ENCODE data around the gene DNAH12. TPM values are rescaled to one million over a fixed set of nuclear protein-coding genes. Genes with fewer than 3 reads are reported as not detected.

Gene DNAH12
- total and polyA plus RNA-seq, 10 of the 15 experiments (the other 5 are each of a cell fraction or from before 2014, with no cell fraction given) = under 0.01 to 0.35 (median 0.08) TPM

GRCh38 chr3:57484563-57484962 is 59.6 kb downstream of the DNAH12 start:
- Histone ChIP-seq H3K9me3 (replicated peaks; ENCODE audit: control insufficient read depth, insufficient read depth, low read length) (no peaks in the 10 kb centered on the region), H3K4me3 (no peak overlapping the region), H2AFZ (ENCODE audit: control insufficient read depth, low read depth, low read length) (no peak overlapping the region), H3K36me3 (ENCODE audit: control insufficient read depth in 2 of 2, insufficient read depth in 2 of 2, low read length in 1 of 2) (no peaks in the 10 kb centered on the region), H3K9ac (ENCODE audit: control insufficient read depth, insufficient read depth, low read length) (no peak overlapping the region), H3K79me2 (ENCODE audit: control insufficient read depth, insufficient read depth, low read length) (no peaks in the 10 kb centered on the region), H3K4me1 (ENCODE audit: control insufficient read depth, insufficient read depth, low read length) (no peaks in the 10 kb centered on the region), H3K27ac (ENCODE audit: control insufficient read depth, insufficient read depth) (no peak overlapping the region), H3K4me2 (ENCODE audit: control insufficient read depth, insufficient read depth) (no peak overlapping the region), H4K20me1 (ENCODE audit: control insufficient read depth, insufficient read depth) (no peaks in the 10 kb centered on the region), H3K27me3 (replicated peaks in 1 of 2; ENCODE audit: control insufficient read depth in 2 of 2, insufficient read depth in 2 of 2, low read length in 1 of 2) (no peaks in the 10 kb centered on the region)
- ChIA-PET CTCF (no interaction called here), SMC1A (ENCODE audit: uncharacterized antibody, unreplicated experiment) (no interaction called here), RAD21 (ENCODE audit: unreplicated experiment) (no interaction called here), POLR2A (no interaction called here)
- intact Hi-C loops (cut with micrococcal nuclease; ENCODE audit: unreplicated experiment) = no loop called here
- BruUV-seq (replicated peaks) = no TSS peak
- DNase-seq (ENCODE audit: low read depth, low spot score) = no peak
- TF ChIP-seq SREBF2 (IDR thresholded peaks at IDR 0.05; ENCODE audit: low read length) (no peak), SPI1 (IDR thresholded peaks at IDR 0.05; ENCODE audit: borderline replicate concordance, insufficient read depth, low read depth, low read length) (no peak), NFYB (IDR thresholded peaks at IDR 0.05; ENCODE audit: insufficient read depth, low read depth, low read length) (no peak), BRCA1 (IDR thresholded peaks at IDR 0.05; ENCODE audit: low read depth, low read length) (no peak), NFXL1 (IDR thresholded peaks at IDR 0.05; ENCODE audit: borderline replicate concordance) (no peak), POLR2A (IDR thresholded peaks at IDR 0.05; ENCODE audit: low read depth, low read length) (no peak), NFIC (IDR thresholded peaks at IDR 0.05; ENCODE audit: low read depth, low read length) (no peak), ASH2L (IDR thresholded peaks at IDR 0.05; ENCODE audit: borderline replicate concordance, low read depth) (no peak), MYC (IDR thresholded peaks at IDR 0.05; ENCODE audit: insufficient read depth, insufficient read length, insufficient replicate concordance, low read length, severe bottlenecking) (no peak), POLR2AphosphoS2 (IDR thresholded peaks at IDR 0.05; ENCODE audit: low read depth, low read length) (no peak), CTCF (IDR thresholded peaks at IDR 0.05 in 2 of 3, conservative IDR thresholded peaks at IDR 0.05 in 1 of 3; ENCODE audit: control insufficient read depth in 2 of 3, extremely low read depth in 1 of 3, insufficient read depth in 1 of 3, low read depth in 3 of 3, low read length in 3 of 3) (no peak), USF2 (IDR thresholded peaks at IDR 0.05; ENCODE audit: borderline replicate concordance, low read depth, low read length) (no peak), BCL11A (IDR thresholded peaks at IDR 0.05; ENCODE audit: low read depth, low read length) (no peak), ZNF687 (IDR thresholded peaks at IDR 0.05) (no peak), REST (IDR thresholded peaks at IDR 0.05; ENCODE audit: low read depth, low read length) (no peak)
- no peak for FAIRE-seq
- 4% methylated on average over 1 of the region's 1 CpG for WGBS (ENCODE audit: insufficient coverage, insufficient replicate concordance, low lambda C conversion rate, missing lambda C conversion rate)
- ATAC-seq = no peak
- in situ Hi-C loops (cut with MboI) = no loop called here
